GM23248 (cell line): Measurements from ENCODE around the gene ADM2. TPM values are rescaled to one million over a fixed set of nuclear protein-coding genes. Genes with fewer than 3 reads are reported as not detected.

Source experiments
- DNase-seq: peaks from one replicate; pipeline ENCODE4 v3.0.0-alpha.2; 2015
- H2AFZ ChIP-seq: fragments of 200-600 bp; sonication (generic); 2 replicates; pipeline ENCODE4 v1.6.1; 2016; ENCODE audit warnings: antibody characterized with exemption
- H3F3A ChIP-seq: fragments of 200-600 bp; sonication (generic); 2 replicates; pipeline ENCODE4 v1.6.1; 2016; ENCODE audit warnings: mild to moderate bottlenecking, antibody characterized with exemption, mixed run types; ENCODE audit not compliant: insufficient read depth
- H3K27ac ChIP-seq: fragments of 200-600 bp; sonication (generic); 2 replicates; pipeline ENCODE4 v1.5.1; 2016; ENCODE audit warnings: mild to moderate bottlenecking
- H3K27me3 ChIP-seq: fragments of 200-600 bp; sonication (generic); replicated peaks from 2 replicates; pipeline ENCODE4 v1.6.1; 2016; ENCODE audit warnings: mild to moderate bottlenecking; ENCODE audit not compliant: insufficient read depth
- H3K36me3 ChIP-seq: fragments of 200-600 bp; sonication (generic); 2 replicates; pipeline ENCODE4 v1.6.1; 2016; ENCODE audit warnings: low read depth, mild to moderate bottlenecking
- H3K4me1 ChIP-seq: fragments of 200-600 bp; sonication (generic); 2 replicates; pipeline ENCODE4 v1.6.1; 2016; ENCODE audit warnings: mild to moderate bottlenecking; ENCODE audit not compliant: insufficient read depth
- H3K4me2 ChIP-seq: fragments of 200-600 bp; sonication (generic); one replicate; pipeline ENCODE4 v1.6.1; 2016; ENCODE audit warnings: mild to moderate bottlenecking; ENCODE audit not compliant: unreplicated experiment
- H3K4me3 ChIP-seq: fragments of 200-600 bp; sonication (generic); 2 replicates; pipeline ENCODE4 v1.5.1; 2016; ENCODE audit warnings: mild to moderate bottlenecking
- H3K79me2 ChIP-seq: fragments of 200-600 bp; sonication (generic); 2 replicates; pipeline ENCODE4 v1.6.1; 2016; ENCODE audit warnings: mild to moderate bottlenecking; ENCODE audit not compliant: insufficient read depth
- H3K9ac ChIP-seq: fragments of 200-600 bp; sonication (generic); 2 replicates; pipeline ENCODE4 v1.6.1; 2016; ENCODE audit warnings: mild to moderate bottlenecking
- H3K9me2 ChIP-seq: fragments of 200-600 bp; sonication (generic); 2 replicates; pipeline ENCODE4 v1.6.1; 2016; ENCODE audit warnings: mixed run types, mild to moderate bottlenecking, moderate library complexity; ENCODE audit not compliant: insufficient read depth
- H3K9me3 ChIP-seq: fragments of 200-600 bp; sonication (generic); one replicate; pipeline ENCODE4 v1.6.1; 2017; ENCODE audit warnings: low read depth
- H4K20me1 ChIP-seq: fragments of 200-600 bp; sonication (generic); 2 replicates; pipeline ENCODE4 v1.6.0; 2016; ENCODE audit not compliant: insufficient read depth
- EZH2 ChIP-seq: fragments of 200-600 bp; sonication (generic); IDR thresholded peaks from 2 replicates; pipeline ENCODE4 v1.6.1; 2018; ENCODE audit warnings: antibody characterized with exemption, mild to moderate bottlenecking; ENCODE audit not compliant: insufficient read depth, poor library complexity, severe bottlenecking
- EZH2phosphoT487 ChIP-seq: fragments of 200-600 bp; sonication (generic); IDR thresholded peaks from 2 replicates; pipeline ENCODE4 v1.6.1; 2018; ENCODE audit warnings: antibody characterized with exemption, moderate library complexity, mild to moderate bottlenecking, low read depth; ENCODE audit not compliant: insufficient read depth
- WGBS, 2 experiments: methylation state at CpG; one replicate each; pipeline ENCODE4 v1.1.6; 2015 to 2017; ENCODE audit warnings: low lambda C conversion rate in 2 of 2, low coverage in 1 of 2; ENCODE audit errors: missing lambda C conversion rate in 2 of 2; 5-methylcytosine and 5-hydroxymethylcytosine counted together
- in situ Hi-C: fragments of 300-500 bp; cut with MboI; formaldehyde crosslinking; loops from 2 replicates; pipeline ENCODE4 v1.15.0; 2020
- polyA plus RNA-seq: library from polyadenylated mRNA; unstranded; fragments of >200 nt; fragmentation: Nextera tagmentation; extraction: Ambion mirVana; gene quantifications from 2 replicates; pipeline ENCODE4 v1.2.1, GENCODE V29; 2016
- total RNA-seq: library from RNA; depleted of rRNA; stranded (reverse); fragments of >200 nt; shearing (Covaris generic); gene quantifications from 2 replicates; pipeline ENCODE4 v1.2.3, GENCODE V29; 2014

Gene ADM2
- total and polyA plus RNA-seq, 2 experiments from 2014 or later = 11.6 to 15.2 TPM

- in situ Hi-C loops = no loop called here
- TF ChIP-seq EZH2phosphoT487 (no peak), EZH2 (no peak)
- Histone ChIP-seq H3K36me3 (no peaks in the 10 kb centered on the region), H4K20me1 (no peaks in the 10 kb centered on the region), H3K9me3 (no peaks in the 10 kb centered on the region), H3K9me2 (no peaks in the 10 kb centered on the region), H3K27ac (no peak overlapping the region), H3K4me3 (no peak overlapping the region), H3K4me1 (no peaks in the 10 kb centered on the region), H3K9ac (no peak overlapping the region), H3K79me2 (no peaks in the 10 kb centered on the region), H3F3A (peaks cover 16% of the 10 kb centered on the region; the same call in 1 of the 2 replicates), H3K4me2 (no peak overlapping the region), H2AFZ (no peak overlapping the region), H3K27me3 (no peaks in the 10 kb centered on the region)
- 60% methylated on average over 6 of the region's 6 CpGs for WGBS, 2 experiments
- no peak for DNase-seq
Observed at GRCh38 chr22:50497093-50497492, 15.8 kb downstream of the ADM2 start.

- Histone ChIP-seq H3K9ac (no peak overlapping the region), H3K36me3 (no peaks in the 10 kb centered on the region), H3K4me2 (no peak overlapping the region), H2AFZ (no peak overlapping the region), H3K27me3 (no peaks in the 10 kb centered on the region), H3K79me2 (no peaks in the 10 kb centered on the region), H3K9me3 (no peaks in the 10 kb centered on the region), H4K20me1 (no peaks in the 10 kb centered on the region), H3K27ac (no peak overlapping the region), H3K9me2 (no peaks in the 10 kb centered on the region), H3K4me1 (no peaks in the 10 kb centered on the region), H3K4me3 (no peak overlapping the region), H3F3A (peaks cover 16% of the 10 kb centered on the region; the same call in 1 of the 2 replicates)
- 6 to 14% methylated on average over 12 to 13 of the region's 13 CpGs for whole genome bisulfite sequencing, 2 experiments
- in situ Hi-C loops = no loop called here
- DNase-seq = peak; percentile 79
- TF ChIP-seq EZH2 (no peak), EZH2phosphoT487 (no peak)
Observed at GRCh38 chr22:50498322-50498890, 17.1 kb downstream of the ADM2 start.

- Histone ChIP-seq H3K4me3 (no peak overlapping the region), H3K4me2 (no peak overlapping the region), H3K79me2 (peaks cover 11% of the 10 kb centered on the region; the same call in 1 of the 2 replicates), H4K20me1 (no peaks in the 10 kb centered on the region), H3F3A (peaks cover 16% of the 10 kb centered on the region; the same call in 1 of the 2 replicates), H2AFZ (no peak overlapping the region), H3K9ac (no peak overlapping the region), H3K9me2 (no peaks in the 10 kb centered on the region), H3K9me3 (no peaks in the 10 kb centered on the region), H3K36me3 (no peaks in the 10 kb centered on the region), H3K4me1 (no peaks in the 10 kb centered on the region), H3K27me3 (no peaks in the 10 kb centered on the region), H3K27ac (no peak overlapping the region)
- 84 to 87% methylated on average over 12 of the region's 12 CpGs for WGBS, 2 experiments
- no peak for TF ChIP-seq EZH2
- no peak for TF ChIP-seq EZH2phosphoT487
- DNase-seq = no peak
- in situ Hi-C loops = no loop called here
Observed at GRCh38 chr22:50500452-50500851, 19.1 kb downstream of the ADM2 start.

GRCh38 chr22:50502096-50502495, 20.8 kb downstream of the ADM2 start:
- no peak for TF ChIP-seq EZH2phosphoT487
- DNase-seq = no peak
- H3K9me2 ChIP-seq = no peaks in the 10 kb centered on the region
- peaks cover 27% of the 10 kb centered on the region for H3K79me2 ChIP-seq
- H3K9me3 ChIP-seq = no peaks in the 10 kb centered on the region
- no peak overlapping the region for H2AFZ ChIP-seq
- H3K4me1 ChIP-seq = no peaks in the 10 kb centered on the region
- H4K20me1 ChIP-seq = no peaks in the 10 kb centered on the region
- no peak overlapping the region for H3K4me3 ChIP-seq
- H3K36me3 ChIP-seq = no peaks in the 10 kb centered on the region
- H3K9ac ChIP-seq = no peak overlapping the region
- H3F3A ChIP-seq = peaks cover 16% of the 10 kb centered on the region; the same call in 1 of the 2 replicates
- WGBS, 2 experiments = 79 to 81% methylated on average over 6 of the region's 6 CpGs
- no peak overlapping the region for H3K27ac ChIP-seq
- no peaks in the 10 kb centered on the region for H3K27me3 ChIP-seq
- H3K4me2 ChIP-seq = no peak overlapping the region
- in situ Hi-C loops = no loop called here
